ENCODE measurements around the gene GET4. TPM values are rescaled to one million over a fixed set of nuclear protein-coding genes. Genes with fewer than 3 reads are reported as not detected.

Gene GET4
- total and polyA plus RNA-seq, 2 of the 8 experiments (the other 6 are each of a cell fraction or from before 2014, with no cell fraction given) = 56.7 to 74.1 TPM

- peak; percentile 100 for TF ChIP-seq USF2 (IDR thresholded peaks at IDR 0.05; ENCODE audit: low read length)
- TF ChIP-seq SIX5 (IDR thresholded peaks at IDR 0.05; ENCODE audit: low read depth, low read length) = no peak
- TF ChIP-seq GABPA (IDR thresholded peaks at IDR 0.05; ENCODE audit: borderline replicate concordance, insufficient read depth, low read length) = no peak; the same call in 1 of the 2 replicates
- TF ChIP-seq SAP30 (IDR thresholded peaks at IDR 0.05; ENCODE audit: insufficient read depth, insufficient replicate concordance, low read length) = no peak
- no peak for TF ChIP-seq ZNF274 (IDR thresholded peaks at IDR 0.05; ENCODE audit: borderline replicate concordance, extremely low read depth, low read length)
- no peak for TF ChIP-seq JUND (IDR thresholded peaks at IDR 0.05; ENCODE audit: low read length)
- TF ChIP-seq RNF2 (IDR thresholded peaks at IDR 0.05; ENCODE audit: borderline replicate concordance, low read depth, low read length, missing control alignments, poor library complexity, severe bottlenecking) = no peak
- peak; percentile 73; the same call in 1 of the 2 replicates for TF ChIP-seq GTF2F1 (IDR thresholded peaks at IDR 0.05; ENCODE audit: borderline replicate concordance, low read depth, low read length)
- no peak for TF ChIP-seq HDAC2 (IDR thresholded peaks at IDR 0.05; ENCODE audit: borderline replicate concordance in 1 of 2, low read depth in 2 of 2, low read length in 2 of 2)
- no peak; the same call in 1 of the 2 replicates for TF ChIP-seq SRF (IDR thresholded peaks at IDR 0.05; ENCODE audit: low read depth, low read length)
- no peak for TF ChIP-seq KDM5A (IDR thresholded peaks at IDR 0.05; ENCODE audit: low read length)
- TF ChIP-seq CTBP2 (IDR thresholded peaks at IDR 0.05; ENCODE audit: borderline replicate concordance, insufficient read depth, insufficient read length, low read length) = no peak
- 0 out of 2 replicates have a peak, but pooled peaks have one; percentile 21 for TF ChIP-seq TEAD4 (IDR thresholded peaks at IDR 0.05; ENCODE audit: low read depth, low read length)
- TF ChIP-seq POLR2A (IDR thresholded peaks at IDR 0.05; ENCODE audit: control extremely low read depth in 1 of 2, low read depth in 2 of 2, low read length in 2 of 2) = peak in 1 of 2 experiments; percentile 93; a peak in 2 of 3 replicates
- no peak for TF ChIP-seq BCL11A (IDR thresholded peaks at IDR 0.05; ENCODE audit: low read depth in 2 of 2, low read length in 2 of 2)
- TF ChIP-seq CHD2 (IDR thresholded peaks at IDR 0.05; ENCODE audit: low read length) = no peak; the same call in 1 of the 2 replicates
- peak; percentile 32; the same call in 1 of the 2 replicates for TF ChIP-seq NRF1 (IDR thresholded peaks at IDR 0.05; ENCODE audit: low read depth, low read length)
- no peak for TF ChIP-seq CBX5 (IDR thresholded peaks at IDR 0.05; ENCODE audit: low read depth, low read length)
- peak; percentile 43; the same call in 1 of the 2 replicates for TF ChIP-seq EGR1 (IDR thresholded peaks at IDR 0.05; ENCODE audit: borderline replicate concordance, low read depth, low read length)
- peak in 1 of 2 experiments; percentile 7; a peak in 1 of 3 replicates for TF ChIP-seq EP300 (IDR thresholded peaks at IDR 0.05; ENCODE audit: borderline replicate concordance in 1 of 2, low read depth in 2 of 2, low read length in 2 of 2)
Measured at GRCh38 chr7:876077-876971, at the start of gene GET4 (continued).

Measured in H1 (cell line).